ENCODE results near the gene CCDC69. TPM values are rescaled to one million over a fixed set of nuclear protein-coding genes. Genes with fewer than 3 reads are reported as not detected.
A peak's percentile ranks its signal among the peaks of the same experiment; 100 is the strongest.

Gene CCDC69
- total RNA-seq, 1 experiment from 2014 or later: 2.8 TPM

GRCh38 chr5:151208481-151208914, 15.4 kb downstream of the CCDC69 start:
- Mint-ChIP-seq H3K4me3 (ENCODE audit: unreplicated experiment) (no peak overlapping the region), H3K9me3 (ENCODE audit: unreplicated experiment) (no peaks in the 10 kb centered on the region), H3K36me3 (ENCODE audit: insufficient read depth, unreplicated experiment) (no peaks in the 10 kb centered on the region), H3K27ac (ENCODE audit: low read depth, unreplicated experiment) (peak overlapping the region; percentile 64), H3K27me3 (ENCODE audit: insufficient read depth, unreplicated experiment) (no peaks in the 10 kb centered on the region), H3K4me1 (ENCODE audit: insufficient read depth, unreplicated experiment) (peaks cover 8% of the 10 kb centered on the region)
- TF ChIP-seq CTCF (IDR thresholded peaks at IDR 0.05; ENCODE audit: unreplicated experiment): no peak
- no TSS peak for BruUV-seq (replicated peaks)
- intact Hi-C loops (cut with micrococcal nuclease): no loop called here
- no peak for DNase-seq (ENCODE audit: unreplicated experiment)
- CTCF ChIA-PET: interaction anchor here (0.6 to 1.5 kb wide), 9 partner anchors 13 to 1378 kb away, joined by 3 to 5 read pairs (median 4); no protein-coding TSS in a partner anchor
- POLR2A ChIA-PET: interaction anchor here (1.0 to 1.6 kb wide), 3 partner anchors 13 to 17 kb away, joined by 3 to 6 read pairs (median 4); partner anchors contain the start of gene CCDC69

- intact Hi-C loops (cut with micrococcal nuclease): no loop called here
- no peaks in the 10 kb centered on the region for H3K27me3 Mint-ChIP-seq (ENCODE audit: insufficient read depth, unreplicated experiment)
- H3K27ac Mint-ChIP-seq (ENCODE audit: low read depth, unreplicated experiment): no peak overlapping the region
- ChIA-PET CTCF (interaction anchor here (1.6 to 3.2 kb wide), 2 partner anchors 41 to 79 kb away, joined by 3 to 11 read pairs; no protein-coding TSS in a partner anchor), POLR2A (no interaction called here)
- H3K9me3 Mint-ChIP-seq (ENCODE audit: unreplicated experiment): no peaks in the 10 kb centered on the region
- BruUV-seq (replicated peaks): no TSS peak
- no peak for TF ChIP-seq CTCF (IDR thresholded peaks at IDR 0.05; ENCODE audit: unreplicated experiment)
- DNase-seq (ENCODE audit: unreplicated experiment): no peak
- no peak overlapping the region for H3K4me3 Mint-ChIP-seq (ENCODE audit: unreplicated experiment)
- H3K36me3 Mint-ChIP-seq (ENCODE audit: insufficient read depth, unreplicated experiment): no peaks in the 10 kb centered on the region
- peaks cover 14% of the 10 kb centered on the region for H3K4me1 Mint-ChIP-seq (ENCODE audit: insufficient read depth, unreplicated experiment)
Observed at GRCh38 chr5:151205411-151205810, 18.5 kb downstream of the CCDC69 start.

GRCh38 chr5:151204051-151204450, 19.8 kb downstream of the CCDC69 start:
- TF ChIP-seq CTCF (IDR thresholded peaks at IDR 0.05; ENCODE audit: unreplicated experiment): no peak
- Mint-ChIP-seq H3K4me1 (ENCODE audit: insufficient read depth, unreplicated experiment) (peaks cover 13% of the 10 kb centered on the region), H3K27me3 (ENCODE audit: insufficient read depth, unreplicated experiment) (no peaks in the 10 kb centered on the region), H3K36me3 (ENCODE audit: insufficient read depth, unreplicated experiment) (peaks cover 2% of the 10 kb centered on the region), H3K4me3 (ENCODE audit: unreplicated experiment) (no peak overlapping the region), H3K9me3 (ENCODE audit: unreplicated experiment) (no peaks in the 10 kb centered on the region), H3K27ac (ENCODE audit: low read depth, unreplicated experiment) (no peak overlapping the region)
- BruUV-seq (replicated peaks): no TSS peak
- intact Hi-C loops (cut with micrococcal nuclease): no loop called here
- ChIA-PET CTCF (interaction anchor here (0.6 to 3.2 kb wide), 8 partner anchors 20 to 334 kb away, joined by 3 to 11 read pairs (median 3); no protein-coding TSS in a partner anchor), POLR2A (interaction anchor here (0.6 to 1.7 kb wide), 2 partner anchors 10 to 49 kb away, joined by 3 to 4 read pairs; partner anchors contain the start of gene GM2A)
- no peak for DNase-seq (ENCODE audit: unreplicated experiment)

- Mint-ChIP-seq H3K27ac (ENCODE audit: low read depth, unreplicated experiment) (no peak overlapping the region), H3K4me3 (ENCODE audit: unreplicated experiment) (no peak overlapping the region), H3K36me3 (ENCODE audit: insufficient read depth, unreplicated experiment) (peaks cover 7% of the 10 kb centered on the region), H3K4me1 (ENCODE audit: insufficient read depth, unreplicated experiment) (peaks cover 11% of the 10 kb centered on the region), H3K9me3 (ENCODE audit: unreplicated experiment) (no peaks in the 10 kb centered on the region), H3K27me3 (ENCODE audit: insufficient read depth, unreplicated experiment) (no peaks in the 10 kb centered on the region)
- no peak for TF ChIP-seq CTCF (IDR thresholded peaks at IDR 0.05; ENCODE audit: unreplicated experiment)
- no TSS peak for BruUV-seq (replicated peaks)
- DNase-seq (ENCODE audit: unreplicated experiment): peak; percentile 99
- intact Hi-C loops (cut with micrococcal nuclease): no loop called here
- ChIA-PET CTCF (interaction anchor here (0.6 to 2.3 kb wide), 8 partner anchors 36 to 1269 kb away, joined by 3 to 13 read pairs (median 4); no protein-coding TSS in a partner anchor), POLR2A (interaction anchor here (0.9 to 2.0 kb wide), 5 partner anchors 11 to 51 kb away, joined by 3 to 14 read pairs (median 5); partner anchors contain the start of genes CCDC69 and GM2A)
Observed at GRCh38 chr5:151202381-151203139, 21.3 kb downstream of the CCDC69 start.
